GM23338 (cell line): ENCODE results near the gene SZT2. TPM values are rescaled to one million over a fixed set of nuclear protein-coding genes. Genes with fewer than 3 reads are reported as not detected.

Experiments
- ATAC-seq: fragments of 200-7000 bp; cut with Tn5 transposase; 3 replicates; pipeline ENCODE4 v1.9.1; 2020
- DNase-seq: peaks from one replicate; pipeline ENCODE4 v3.0.0-alpha.2; 2015; ENCODE audit warnings: low spot score
- H2AFZ ChIP-seq: fragments of 200-600 bp; sonication (generic); 2 replicates; pipeline ENCODE4 v1.8.0; 2016; ENCODE audit warnings: antibody characterized with exemption, mild to moderate bottlenecking, moderate library complexity
- H3F3A ChIP-seq: fragments of 200-600 bp; sonication (generic); replicated peaks from 2 replicates; pipeline ENCODE4 v1.8.0; 2017; ENCODE audit warnings: antibody characterized with exemption, mixed run types, low read depth
- H3K27ac ChIP-seq: fragments of 200-600 bp; sonication (generic); 2 replicates; pipeline ENCODE4 v1.6.1; 2016; ENCODE audit warnings: low read depth
- H3K27me3 ChIP-seq: fragments of 200-600 bp; sonication (generic); 2 replicates; pipeline ENCODE4 v1.8.0; 2016; ENCODE audit warnings: mild to moderate bottlenecking, mixed run types, moderate library complexity; ENCODE audit not compliant: insufficient read depth
- H3K36me3 ChIP-seq: fragments of 200-600 bp; sonication (generic); 2 replicates; pipeline ENCODE4 v1.8.0; 2016; ENCODE audit warnings: mild to moderate bottlenecking; ENCODE audit not compliant: insufficient read depth
- H3K4me1 ChIP-seq: fragments of 200-600 bp; sonication (generic); 2 replicates; pipeline ENCODE4 v1.8.0; 2016; ENCODE audit warnings: mild to moderate bottlenecking, moderate library complexity; ENCODE audit not compliant: insufficient read depth
- H3K4me2 ChIP-seq: fragments of 200-600 bp; sonication (generic); 2 replicates; pipeline ENCODE4 v1.7.1; 2017; ENCODE audit warnings: mixed run types
- H3K4me3 ChIP-seq: fragments of 200-600 bp; sonication (generic); 2 replicates; pipeline ENCODE4 v1.6.1; 2016; ENCODE audit warnings: mixed run types
- H3K79me2 ChIP-seq: fragments of 200-600 bp; sonication (generic); replicated peaks from 2 replicates; pipeline ENCODE4 v1.8.0; 2017; ENCODE audit warnings: mild to moderate bottlenecking; ENCODE audit not compliant: insufficient read depth
- H3K9me2 ChIP-seq: fragments of 200-600 bp; sonication (generic); 2 replicates; pipeline ENCODE4 v1.8.0; 2017; ENCODE audit not compliant: insufficient read depth
- H4K20me1 ChIP-seq: fragments of 200-600 bp; sonication (generic); replicated peaks from 2 replicates; pipeline ENCODE4 v1.8.0; 2017; ENCODE audit warnings: mild to moderate bottlenecking; ENCODE audit not compliant: insufficient read depth
- H3K27ac Mint-ChIP-seq: 2 replicates; pipeline ENCODE4 v1.8.0; 2020; ENCODE audit warnings: inconsistent platforms, mild to moderate bottlenecking, moderate library complexity, mixed read lengths
- H3K27me3 Mint-ChIP-seq: 3 replicates; pipeline ENCODE4 v1.8.0; 2022; ENCODE audit warnings: low read depth, mild to moderate bottlenecking, moderate library complexity, mixed read lengths, inconsistent platforms; ENCODE audit not compliant: insufficient read depth, poor library complexity
- H3K36me3 Mint-ChIP-seq: 3 replicates; pipeline ENCODE4 v1.8.0; 2021; ENCODE audit warnings: low read depth, mild to moderate bottlenecking, inconsistent platforms, moderate library complexity, mixed read lengths
- H3K4me1 Mint-ChIP-seq: 3 replicates; pipeline ENCODE4 v1.8.0; 2020; ENCODE audit warnings: mild to moderate bottlenecking, inconsistent platforms, mixed read lengths
- H3K4me3 Mint-ChIP-seq: 3 replicates; pipeline ENCODE4 v1.8.0; 2021; ENCODE audit warnings: moderate library complexity, mild to moderate bottlenecking, inconsistent platforms, mixed read lengths
- H3K9me3 Mint-ChIP-seq: 3 replicates; pipeline ENCODE4 v1.8.0; 2020; ENCODE audit warnings: moderate library complexity, mild to moderate bottlenecking, inconsistent platforms, mixed read lengths
- CREB1 ChIP-seq: fragments of 250-450 bp; sonication (Bioruptor Pico); IDR thresholded peaks from 2 replicates; pipeline ENCODE4 v1.5.0; 2020; ENCODE audit warnings: low read depth, mild to moderate bottlenecking, moderate library complexity
- CTCF ChIP-seq, 2 experiments: fragments of 200-600 bp in 1 of 2; sonication (generic) in 1 of 2; conservative IDR thresholded peaks; 2 replicates each; pipeline versions ENCODE4 v1.5.1 to v1.6.1; 2016 to 2017; ENCODE audit warnings: antibody characterized with exemption in 2 of 2, low read depth in 2 of 2, mild to moderate bottlenecking in 2 of 2, moderate library complexity in 1 of 2
- ETS1 ChIP-seq: IDR thresholded peaks from 2 replicates; pipeline ENCODE4 v1.6.1; 2016; ENCODE audit warnings: antibody characterized with exemption
- EZH2 ChIP-seq: fragments of 200-600 bp; sonication (generic); IDR thresholded peaks from one replicate; pipeline ENCODE4 v1.8.0; 2017; ENCODE audit warnings: antibody characterized with exemption, mild to moderate bottlenecking, low read depth; ENCODE audit not compliant: unreplicated experiment
- EZH2phosphoT487 ChIP-seq: fragments of 200-600 bp; sonication (generic); IDR thresholded peaks from one replicate; pipeline ENCODE4 v1.8.1; 2018; ENCODE audit warnings: antibody characterized with exemption; ENCODE audit not compliant: unreplicated experiment
- JUNB ChIP-seq: IDR thresholded peaks from one replicate; pipeline ENCODE4 v1.6.1; 2016; ENCODE audit warnings: antibody characterized with exemption; ENCODE audit not compliant: unreplicated experiment
- NANOG ChIP-seq: IDR thresholded peaks from 2 replicates; pipeline ENCODE4 v1.6.1; 2016; ENCODE audit warnings: antibody characterized with exemption, borderline replicate concordance
- POLR2AphosphoS5 ChIP-seq: IDR thresholded peaks from 2 replicates; pipeline ENCODE4 v1.6.1; 2016; ENCODE audit warnings: antibody characterized with exemption, low read depth
- REST ChIP-seq: IDR thresholded peaks from one replicate; pipeline ENCODE4 v1.6.1; 2018; ENCODE audit warnings: antibody characterized with exemption; ENCODE audit not compliant: unreplicated experiment
- STAT1 ChIP-seq: IDR thresholded peaks from one replicate; pipeline ENCODE4 v1.6.1; 2016; ENCODE audit warnings: antibody characterized with exemption; ENCODE audit not compliant: unreplicated experiment
- ZNF331 ChIP-seq: fragments of 250-450 bp; sonication (Bioruptor Pico); IDR thresholded peaks from 2 replicates; pipeline ENCODE4 v1.5.0; 2020; ENCODE audit warnings: low read depth, mild to moderate bottlenecking, moderate library complexity
- ZNF462 ChIP-seq: fragments of 250-450 bp; sonication (Bioruptor Pico); IDR thresholded peaks from 2 replicates; pipeline ENCODE4 v1.5.0; 2020; ENCODE audit warnings: mild to moderate bottlenecking, moderate library complexity
- polyA plus RNA-seq: library from polyadenylated mRNA; unstranded; fragments of >200 nt; fragmentation: Nextera tagmentation; extraction: Ambion mirVana; gene quantifications from 2 replicates; pipeline ENCODE4 v1.2.1, GENCODE V29; 2016
- total RNA-seq: library from RNA; depleted of rRNA; stranded (reverse); fragments of >200 nt; shearing (Covaris generic); gene quantifications from 2 replicates; pipeline ENCODE4 v1.2.3, GENCODE V29; 2014

SZT2 gene
- total and polyA plus RNA-seq, 2 experiments from 2014 or later = 4.1 to 16.1 TPM

DNA sequence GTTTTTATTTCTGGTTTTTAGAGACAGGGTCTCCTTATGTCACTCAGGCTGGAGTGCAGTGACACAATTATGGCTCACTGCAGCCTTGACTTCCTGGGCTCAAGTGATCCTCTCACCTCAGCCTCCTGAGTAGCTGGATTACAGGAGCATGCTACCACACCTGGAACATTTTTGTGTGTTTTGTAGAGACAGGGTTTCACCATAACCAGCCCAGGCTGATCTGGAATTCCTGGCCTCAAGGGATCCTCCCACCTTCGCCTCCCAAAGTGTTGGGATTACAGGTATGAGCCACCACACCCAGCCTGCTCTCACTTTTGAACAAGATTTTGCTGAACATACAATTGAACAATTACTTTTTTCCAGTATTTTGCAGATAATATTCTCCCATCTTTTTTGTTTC is 88.0 kb downstream of the SZT2 start (continued):
- TF ChIP-seq CTCF (conservative IDR thresholded peaks at IDR 0.05; ENCODE audit: low read depth in 2 of 2) = no peak
- TF ChIP-seq NANOG = no peak
- no peak for TF ChIP-seq ZNF331 (CRISPR knock-in tag)
- TF ChIP-seq JUNB = no peak
- TF ChIP-seq ETS1 = no peak
- no peak for TF ChIP-seq EZH2
- TF ChIP-seq POLR2AphosphoS5 = no peak
- no peak for TF ChIP-seq EZH2phosphoT487
- no peak for TF ChIP-seq STAT1

- no peak overlapping the region for H2AFZ ChIP-seq
- H3K79me2 ChIP-seq = no peaks in the 10 kb centered on the region
- ATAC-seq = no peak
- TF ChIP-seq POLR2AphosphoS5 (no peak), EZH2phosphoT487 (no peak), REST (no peak), ZNF462 (CRISPR knock-in tag) (no peak), NANOG (no peak), JUNB (no peak), EZH2 (no peak), CREB1 (CRISPR knock-in tag) (no peak)
Observed at GRCh38 chr1:43479414-43479813, 89.7 kb downstream of the SZT2 start.

More at GRCh38 chr1:43479414-43479813, 89.7 kb downstream of the SZT2 start:
- no peak for DNase-seq
- H3K4me1 ChIP-seq = no peaks in the 10 kb centered on the region
- Mint-ChIP-seq H3K27me3 (no peaks in the 10 kb centered on the region), H3K36me3 (no peaks in the 10 kb centered on the region; the same call in 2 of the 3 replicates), H3K4me1 (no peaks in the 10 kb centered on the region), H3K4me3 (no peak overlapping the region), H3K9me3 (no peaks in the 10 kb centered on the region), H3K27ac (no peak overlapping the region)
- H3K27me3 ChIP-seq = no peaks in the 10 kb centered on the region
- no peak overlapping the region for H3K27ac ChIP-seq
- no peaks in the 10 kb centered on the region for H4K20me1 ChIP-seq
- no peaks in the 10 kb centered on the region for H3K36me3 ChIP-seq
- no peaks in the 10 kb centered on the region for H3F3A ChIP-seq
- H3K4me2 ChIP-seq = no peak overlapping the region
- H3K4me3 ChIP-seq = no peak overlapping the region
- no peaks in the 10 kb centered on the region for H3K9me2 ChIP-seq
